H1 (cell line): Measurements from ENCODE around the gene TTC27. TPM values are rescaled to one million over a fixed set of nuclear protein-coding genes. Genes with fewer than 3 reads are reported as not detected.

Source experiments
- CBX8 ChIP-seq: fragments of 300-800, 300-1000 bp; sonication (generic); IDR thresholded peaks from 2 replicates; pipeline ENCODE4 v1.7.1; 2016; ENCODE audit warnings: low read depth, low read length, borderline replicate concordance
- CEBPB ChIP-seq: IDR thresholded peaks from 2 replicates; pipeline ENCODE4 v1.6.1; 2012; ENCODE audit warnings: low read depth, low read length
- EGR1 ChIP-seq: IDR thresholded peaks from 2 replicates; pipeline ENCODE4 v1.6.1; 2011; ENCODE audit warnings: low read depth, low read length, borderline replicate concordance
- KDM1A ChIP-seq: fragments of 200-600, 300-600 bp; sonication (generic); IDR thresholded peaks from 2 replicates; pipeline ENCODE4 v1.7.1; 2016; ENCODE audit warnings: mild to moderate bottlenecking, low read length, borderline replicate concordance
- POLR2A ChIP-seq, 2 experiments: IDR thresholded peaks; 1 replicate in 1 of 2; 2 replicates in 1 of 2; pipeline ENCODE4 v1.6.1; 2011; ENCODE audit warnings: low read depth in 2 of 2, low read length in 2 of 2, mild to moderate bottlenecking in 2 of 2; ENCODE audit errors: control extremely low read depth in 1 of 2
- SAP30 ChIP-seq: fragments of 300-600 bp; sonication (generic); IDR thresholded peaks from 2 replicates; pipeline ENCODE4 v1.7.1; 2012; ENCODE audit warnings: low read length, moderate library complexity, mild to moderate bottlenecking, inconsistent platforms; ENCODE audit not compliant: insufficient read depth, insufficient replicate concordance
- SIRT6 ChIP-seq: IDR thresholded peaks from one replicate; pipeline ENCODE4 v1.7.1; 2012; ENCODE audit warnings: low read length, inconsistent platforms
- ZNF274 ChIP-seq: IDR thresholded peaks from 2 replicates; pipeline ENCODE4 v1.7.0; 2012; ENCODE audit warnings: low read length, borderline replicate concordance; ENCODE audit errors: extremely low read depth
- polyA plus RNA-seq, 7 experiments: library from polyadenylated mRNA; depleted of rRNA in 3 of 7; stranded (reverse) in 5 of 7; unstranded in 2 of 7; fragments of >200 nt in 5 of 7; fragments of 200-250 nt in 2 of 7; gene quantifications; 1 replicate in 5 of 7; 2 replicates in 1 of 7; 4 replicates in 1 of 7; pipeline versions ENCODE4 v1.2.1 to v1.2.3, GENCODE V29; 2011 to 2013; ENCODE audit warnings: missing spikeins in 2 of 7, mixed read lengths in 2 of 7
- total RNA-seq: library from RNA; stranded (reverse); fragmentation: NEBNext Ultra II Directional; extraction: Animal tissue kit (Norgen Biotek cat#: 25700); gene quantifications from 2 replicates; pipeline ENCODE4 v1.2.1, GENCODE V29; 2021
- TF ChIP-seq, protein P1 (sequence below): fragments of 300-600 bp; sonication (generic); IDR thresholded peaks from 2 replicates; pipeline ENCODE4 v1.7.1; 2012; ENCODE audit warnings: low read length, moderate library complexity, mild to moderate bottlenecking, inconsistent platforms; ENCODE audit not compliant: insufficient replicate concordance

The TTC27 gene
- total and polyA plus RNA-seq, 2 of the 8 experiments (the other 6 are each of a cell fraction or from before 2014, with no cell fraction given): 13.8 to 29.1 TPM

DNA sequence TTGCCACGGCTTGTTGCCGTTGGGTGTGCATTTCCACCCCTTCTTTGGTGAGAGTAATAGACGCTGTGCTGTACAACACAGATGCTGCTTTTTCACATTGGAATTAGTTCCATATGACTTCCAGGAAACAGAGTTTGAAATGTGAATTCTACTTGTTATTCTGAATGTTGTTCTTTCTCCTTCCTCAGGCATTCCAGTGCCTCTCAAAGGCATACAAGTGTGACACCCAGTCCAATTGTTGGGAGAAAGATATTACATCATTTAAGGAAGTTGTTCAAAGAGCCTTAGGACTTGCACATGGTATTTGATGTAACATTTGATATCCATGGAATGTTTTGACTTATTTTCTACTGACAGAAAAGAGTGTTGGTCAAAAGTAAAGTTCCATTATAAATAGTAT lies 184.5 kb downstream of the TTC27 start (continued):
- TF ChIP-seq, protein P1, sequence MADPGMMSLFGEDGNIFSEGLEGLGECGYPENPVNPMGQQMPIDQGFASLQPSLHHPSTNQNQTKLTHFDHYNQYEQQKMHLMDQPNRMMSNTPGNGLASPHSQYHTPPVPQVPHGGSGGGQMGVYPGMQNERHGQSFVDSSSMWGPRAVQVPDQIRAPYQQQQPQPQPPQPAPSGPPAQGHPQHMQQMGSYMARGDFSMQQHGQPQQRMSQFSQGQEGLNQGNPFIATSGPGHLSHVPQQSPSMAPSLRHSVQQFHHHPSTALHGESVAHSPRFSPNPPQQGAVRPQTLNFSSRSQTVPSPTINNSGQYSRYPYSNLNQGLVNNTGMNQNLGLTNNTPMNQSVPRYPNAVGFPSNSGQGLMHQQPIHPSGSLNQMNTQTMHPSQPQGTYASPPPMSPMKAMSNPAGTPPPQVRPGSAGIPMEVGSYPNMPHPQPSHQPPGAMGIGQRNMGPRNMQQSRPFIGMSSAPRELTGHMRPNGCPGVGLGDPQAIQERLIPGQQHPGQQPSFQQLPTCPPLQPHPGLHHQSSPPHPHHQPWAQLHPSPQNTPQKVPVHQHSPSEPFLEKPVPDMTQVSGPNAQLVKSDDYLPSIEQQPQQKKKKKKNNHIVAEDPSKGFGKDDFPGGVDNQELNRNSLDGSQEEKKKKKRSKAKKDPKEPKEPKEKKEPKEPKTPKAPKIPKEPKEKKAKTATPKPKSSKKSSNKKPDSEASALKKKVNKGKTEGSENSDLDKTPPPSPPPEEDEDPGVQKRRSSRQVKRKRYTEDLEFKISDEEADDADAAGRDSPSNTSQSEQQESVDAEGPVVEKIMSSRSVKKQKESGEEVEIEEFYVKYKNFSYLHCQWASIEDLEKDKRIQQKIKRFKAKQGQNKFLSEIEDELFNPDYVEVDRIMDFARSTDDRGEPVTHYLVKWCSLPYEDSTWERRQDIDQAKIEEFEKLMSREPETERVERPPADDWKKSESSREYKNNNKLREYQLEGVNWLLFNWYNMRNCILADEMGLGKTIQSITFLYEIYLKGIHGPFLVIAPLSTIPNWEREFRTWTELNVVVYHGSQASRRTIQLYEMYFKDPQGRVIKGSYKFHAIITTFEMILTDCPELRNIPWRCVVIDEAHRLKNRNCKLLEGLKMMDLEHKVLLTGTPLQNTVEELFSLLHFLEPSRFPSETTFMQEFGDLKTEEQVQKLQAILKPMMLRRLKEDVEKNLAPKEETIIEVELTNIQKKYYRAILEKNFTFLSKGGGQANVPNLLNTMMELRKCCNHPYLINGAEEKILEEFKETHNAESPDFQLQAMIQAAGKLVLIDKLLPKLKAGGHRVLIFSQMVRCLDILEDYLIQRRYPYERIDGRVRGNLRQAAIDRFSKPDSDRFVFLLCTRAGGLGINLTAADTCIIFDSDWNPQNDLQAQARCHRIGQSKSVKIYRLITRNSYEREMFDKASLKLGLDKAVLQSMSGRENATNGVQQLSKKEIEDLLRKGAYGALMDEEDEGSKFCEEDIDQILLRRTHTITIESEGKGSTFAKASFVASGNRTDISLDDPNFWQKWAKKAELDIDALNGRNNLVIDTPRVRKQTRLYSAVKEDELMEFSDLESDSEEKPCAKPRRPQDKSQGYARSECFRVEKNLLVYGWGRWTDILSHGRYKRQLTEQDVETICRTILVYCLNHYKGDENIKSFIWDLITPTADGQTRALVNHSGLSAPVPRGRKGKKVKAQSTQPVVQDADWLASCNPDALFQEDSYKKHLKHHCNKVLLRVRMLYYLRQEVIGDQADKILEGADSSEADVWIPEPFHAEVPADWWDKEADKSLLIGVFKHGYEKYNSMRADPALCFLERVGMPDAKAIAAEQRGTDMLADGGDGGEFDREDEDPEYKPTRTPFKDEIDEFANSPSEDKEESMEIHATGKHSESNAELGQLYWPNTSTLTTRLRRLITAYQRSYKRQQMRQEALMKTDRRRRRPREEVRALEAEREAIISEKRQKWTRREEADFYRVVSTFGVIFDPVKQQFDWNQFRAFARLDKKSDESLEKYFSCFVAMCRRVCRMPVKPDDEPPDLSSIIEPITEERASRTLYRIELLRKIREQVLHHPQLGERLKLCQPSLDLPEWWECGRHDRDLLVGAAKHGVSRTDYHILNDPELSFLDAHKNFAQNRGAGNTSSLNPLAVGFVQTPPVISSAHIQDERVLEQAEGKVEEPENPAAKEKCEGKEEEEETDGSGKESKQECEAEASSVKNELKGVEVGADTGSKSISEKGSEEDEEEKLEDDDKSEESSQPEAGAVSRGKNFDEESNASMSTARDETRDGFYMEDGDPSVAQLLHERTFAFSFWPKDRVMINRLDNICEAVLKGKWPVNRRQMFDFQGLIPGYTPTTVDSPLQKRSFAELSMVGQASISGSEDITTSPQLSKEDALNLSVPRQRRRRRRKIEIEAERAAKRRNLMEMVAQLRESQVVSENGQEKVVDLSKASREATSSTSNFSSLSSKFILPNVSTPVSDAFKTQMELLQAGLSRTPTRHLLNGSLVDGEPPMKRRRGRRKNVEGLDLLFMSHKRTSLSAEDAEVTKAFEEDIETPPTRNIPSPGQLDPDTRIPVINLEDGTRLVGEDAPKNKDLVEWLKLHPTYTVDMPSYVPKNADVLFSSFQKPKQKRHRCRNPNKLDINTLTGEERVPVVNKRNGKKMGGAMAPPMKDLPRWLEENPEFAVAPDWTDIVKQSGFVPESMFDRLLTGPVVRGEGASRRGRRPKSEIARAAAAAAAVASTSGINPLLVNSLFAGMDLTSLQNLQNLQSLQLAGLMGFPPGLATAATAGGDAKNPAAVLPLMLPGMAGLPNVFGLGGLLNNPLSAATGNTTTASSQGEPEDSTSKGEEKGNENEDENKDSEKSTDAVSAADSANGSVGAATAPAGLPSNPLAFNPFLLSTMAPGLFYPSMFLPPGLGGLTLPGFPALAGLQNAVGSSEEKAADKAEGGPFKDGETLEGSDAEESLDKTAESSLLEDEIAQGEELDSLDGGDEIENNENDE: no peak
- TF ChIP-seq SIRT6 (no peak), CEBPB (no peak), CBX8 (no peak), SAP30 (no peak), POLR2A (IDR thresholded peaks at IDR 0.05; ENCODE audit: control extremely low read depth in 1 of 2, low read depth in 2 of 2, low read length in 2 of 2) (no peak), EGR1 (no peak), ZNF274 (no peak), KDM1A (no peak)
